KMS-11 (cell line): ENCODE measurements around the gene LRRN4.

Experiments
- H2AFZ ChIP-seq: fragments of 200-600 bp; sonication (generic); 2 replicates; pipeline ENCODE4 v1.6.1; 2016; ENCODE audit warnings: antibody characterized with exemption, mixed run types, low read depth
- H3K27ac ChIP-seq: fragments of 200-600 bp; sonication (generic); 2 replicates; pipeline ENCODE4 v1.6.1; 2016; ENCODE audit warnings: mild to moderate bottlenecking, mixed run types
- H3K27me3 ChIP-seq: fragments of 200-600 bp; sonication (generic); 2 replicates; pipeline ENCODE4 v1.6.1; 2017; ENCODE audit warnings: mild to moderate bottlenecking, low read depth, mixed run types, moderate library complexity; ENCODE audit not compliant: insufficient read depth
- H3K36me3 ChIP-seq: fragments of 200-600 bp; sonication (generic); 2 replicates; pipeline ENCODE4 v1.6.1; 2017; ENCODE audit warnings: mild to moderate bottlenecking, mixed run types; ENCODE audit not compliant: insufficient read depth
- H3K4me1 ChIP-seq: fragments of 200-600 bp; sonication (generic); 2 replicates; pipeline ENCODE4 v1.6.1; 2016; ENCODE audit warnings: mild to moderate bottlenecking, low read depth, mixed run types; ENCODE audit not compliant: poor library complexity, severe bottlenecking
- H3K4me2 ChIP-seq: fragments of 200-600 bp; sonication (generic); 2 replicates; pipeline ENCODE4 v1.7.0; 2016; ENCODE audit warnings: mild to moderate bottlenecking, mixed run types
- H3K4me3 ChIP-seq: fragments of 200-600 bp; sonication (generic); IDR thresholded peaks from 2 replicates; pipeline ENCODE4 v1.6.1; 2017; ENCODE audit warnings: low read depth, low read length, mixed read lengths; ENCODE audit not compliant: insufficient read depth
- H3K79me2 ChIP-seq: fragments of 200-600 bp; sonication (generic); 2 replicates; pipeline ENCODE4 v1.6.1; 2016; ENCODE audit warnings: low read depth, mixed run types; ENCODE audit not compliant: insufficient read depth
- H3K9ac ChIP-seq: fragments of 200-600 bp; sonication (generic); 2 replicates; pipeline ENCODE4 v1.6.1; 2016; ENCODE audit warnings: mild to moderate bottlenecking, mixed run types
- H4K20me1 ChIP-seq: fragments of 200-600 bp; sonication (generic); 2 replicates; pipeline ENCODE4 v1.6.1; 2016; ENCODE audit warnings: mild to moderate bottlenecking, mixed run types; ENCODE audit not compliant: insufficient read depth
- TF ChIP-seq, protein P1 (sequence below): fragments of 200-600 bp; sonication (generic); conservative IDR thresholded peaks from 2 replicates; pipeline ENCODE4 v1.6.1; 2017; ENCODE audit warnings: low read depth, mild to moderate bottlenecking, antibody characterized with exemption, low read length, moderate library complexity, mixed read lengths

LRRN4 gene

GRCh38 chr20:6048391-6048790, 5.5 kb downstream of the LRRN4 start:
- Histone ChIP-seq H3K27me3 (no peaks in the 10 kb centered on the region), H3K27ac (no peak overlapping the region), H3K4me1 (peaks cover 5% of the 10 kb centered on the region), H2AFZ (no peak overlapping the region), H3K4me2 (no peak overlapping the region), H4K20me1 (no peaks in the 10 kb centered on the region), H3K9ac (no peak overlapping the region), H3K36me3 (no peaks in the 10 kb centered on the region), H3K79me2 (no peaks in the 10 kb centered on the region), H3K4me3 (no peak overlapping the region)
- TF ChIP-seq, protein P1, sequence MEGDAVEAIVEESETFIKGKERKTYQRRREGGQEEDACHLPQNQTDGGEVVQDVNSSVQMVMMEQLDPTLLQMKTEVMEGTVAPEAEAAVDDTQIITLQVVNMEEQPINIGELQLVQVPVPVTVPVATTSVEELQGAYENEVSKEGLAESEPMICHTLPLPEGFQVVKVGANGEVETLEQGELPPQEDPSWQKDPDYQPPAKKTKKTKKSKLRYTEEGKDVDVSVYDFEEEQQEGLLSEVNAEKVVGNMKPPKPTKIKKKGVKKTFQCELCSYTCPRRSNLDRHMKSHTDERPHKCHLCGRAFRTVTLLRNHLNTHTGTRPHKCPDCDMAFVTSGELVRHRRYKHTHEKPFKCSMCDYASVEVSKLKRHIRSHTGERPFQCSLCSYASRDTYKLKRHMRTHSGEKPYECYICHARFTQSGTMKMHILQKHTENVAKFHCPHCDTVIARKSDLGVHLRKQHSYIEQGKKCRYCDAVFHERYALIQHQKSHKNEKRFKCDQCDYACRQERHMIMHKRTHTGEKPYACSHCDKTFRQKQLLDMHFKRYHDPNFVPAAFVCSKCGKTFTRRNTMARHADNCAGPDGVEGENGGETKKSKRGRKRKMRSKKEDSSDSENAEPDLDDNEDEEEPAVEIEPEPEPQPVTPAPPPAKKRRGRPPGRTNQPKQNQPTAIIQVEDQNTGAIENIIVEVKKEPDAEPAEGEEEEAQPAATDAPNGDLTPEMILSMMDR = no peak

DNA sequence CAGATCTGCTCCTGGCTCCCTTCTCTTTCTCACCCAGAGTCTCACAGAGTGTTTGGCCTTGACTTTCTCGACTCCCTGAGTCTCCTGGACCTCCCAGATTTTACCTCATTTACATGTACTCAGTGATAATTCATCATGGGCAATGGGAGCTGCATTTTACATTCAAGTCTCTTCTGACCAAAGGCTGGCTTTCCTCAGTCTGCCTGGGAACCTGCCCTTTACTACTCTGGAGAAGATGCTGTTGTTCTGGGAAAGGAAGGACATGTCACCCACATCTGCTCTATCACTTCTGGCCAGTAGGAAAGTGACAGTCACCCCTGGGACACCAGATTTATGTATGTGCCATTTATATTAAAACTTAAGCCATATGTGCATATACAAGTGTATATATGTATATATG, 7.4 kb downstream of the LRRN4 start:
- H3K4me3 ChIP-seq = no peak overlapping the region
- no peaks in the 10 kb centered on the region for H3K27me3 ChIP-seq
- no peak overlapping the region for H3K9ac ChIP-seq
- H4K20me1 ChIP-seq = no peaks in the 10 kb centered on the region
- TF ChIP-seq, protein P1 = no peak
- no peaks in the 10 kb centered on the region for H3K79me2 ChIP-seq
- no peaks in the 10 kb centered on the region for H3K36me3 ChIP-seq
- no peak overlapping the region for H2AFZ ChIP-seq
- no peak overlapping the region for H3K27ac ChIP-seq
- H3K4me2 ChIP-seq = no peak overlapping the region
- H3K4me1 ChIP-seq = peaks cover 5% of the 10 kb centered on the region

DNA sequence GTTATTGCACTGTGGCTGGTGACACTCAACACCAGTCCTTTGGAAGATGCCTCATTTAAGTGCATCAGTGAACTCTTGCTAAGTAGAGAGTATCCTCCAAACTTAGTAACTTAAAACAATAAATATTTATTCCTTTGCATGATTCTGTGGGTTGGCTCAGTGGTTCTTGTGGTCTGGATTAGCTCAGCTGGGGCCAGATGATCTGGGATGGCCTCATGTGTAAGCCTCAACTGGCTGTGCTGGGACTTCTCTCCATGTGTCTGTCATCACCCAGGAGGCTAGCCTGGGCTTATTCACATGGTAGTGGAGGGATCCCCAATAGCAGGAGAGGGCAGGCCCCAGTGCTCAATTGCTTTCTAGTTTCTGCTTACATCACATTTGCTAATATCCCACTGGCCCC, 8.3 kb downstream of the LRRN4 start:
- Histone ChIP-seq H3K36me3 (no peaks in the 10 kb centered on the region), H2AFZ (no peak overlapping the region)
- TF ChIP-seq, protein P1 = no peak

GRCh38 chr20:6044115-6044514, 9.7 kb downstream of the LRRN4 start:
- H2AFZ ChIP-seq = no peak overlapping the region
- TF ChIP-seq, protein P1 = no peak
- no peaks in the 10 kb centered on the region for H3K79me2 ChIP-seq
- no peak overlapping the region for H3K4me2 ChIP-seq
- no peaks in the 10 kb centered on the region; the same call in 1 of the 2 replicates for H3K36me3 ChIP-seq
- no peak overlapping the region for H3K9ac ChIP-seq
- no peak overlapping the region for H3K4me3 ChIP-seq
- no peaks in the 10 kb centered on the region for H4K20me1 ChIP-seq
- H3K27ac ChIP-seq = no peak overlapping the region
- H3K4me1 ChIP-seq = peaks cover 5% of the 10 kb centered on the region
- H3K27me3 ChIP-seq = no peaks in the 10 kb centered on the region

More for the DNA sequence above, 8.3 kb downstream of the LRRN4 start:
- H3K4me2 ChIP-seq = no peak overlapping the region
- H3K4me3 ChIP-seq = no peak overlapping the region
- H3K9ac ChIP-seq = no peak overlapping the region
- H3K27me3 ChIP-seq = no peaks in the 10 kb centered on the region
- no peaks in the 10 kb centered on the region for H4K20me1 ChIP-seq
- peaks cover 5% of the 10 kb centered on the region for H3K4me1 ChIP-seq
- H3K27ac ChIP-seq = no peak overlapping the region
- H3K79me2 ChIP-seq = no peaks in the 10 kb centered on the region
